HG03520 (cell line): ENCODE data around the gene DHX36.

ENCODE experiments used
- ATAC-seq: cut with Tn5 transposase; IDR thresholded peaks from one replicate; pipeline ENCODE4 v1.9.1; 2021; ENCODE audit warnings: mild to moderate bottlenecking, moderate library complexity; ENCODE audit not compliant: unreplicated experiment

Gene DHX36

GRCh38 chr3:154227531-154227930, 96.8 kb downstream of the DHX36 start:
- ATAC-seq: no peak

- ATAC-seq: no peak
Observed at GRCh38 chr3:154225536-154225935, 98.8 kb downstream of the DHX36 start.

- ATAC-seq: no peak
Observed at GRCh38 chr3:154224866-154225265, 99.4 kb downstream of the DHX36 start.

- ATAC-seq: no peak
Observed at GRCh38 chr3:154224366-154224765, 99.9 kb downstream of the DHX36 start.

GRCh38 chr3:154223519-154223918, 100.8 kb downstream of the DHX36 start:
- no peak for ATAC-seq
